C4-2B (cell line): ENCODE measurements around the gene VPS13A.
A peak's percentile ranks its signal among the peaks of the same experiment; 100 is the strongest.
"Not testable (repeated sequence)": the region's sequence is repeated elsewhere in the genome, so short reads cannot be mapped to it uniquely, and the experiment has no call there.

ENCODE experiments used
- H3K27ac ChIP-seq: fragments of 450-650 bp; 2 replicates; pipeline ENCODE4 v1.5.1; 2017
- CTCF ChIP-seq: fragments of 450-650 bp; conservative IDR thresholded peaks from 2 replicates; pipeline ENCODE4 v1.5.1; 2017; ENCODE audit warnings: mild to moderate bottlenecking
- ZFX ChIP-seq: fragments of 450-650 bp; IDR thresholded peaks from 2 replicates; pipeline ENCODE4 v1.6.1; 2017

Gene VPS13A

GRCh38 chr9:77433675-77434445 is 256.5 kb downstream of the VPS13A start:
- no peak for TF ChIP-seq ZFX
- TF ChIP-seq CTCF: peak; percentile 100
- no peak overlapping the region for H3K27ac ChIP-seq

DNA sequence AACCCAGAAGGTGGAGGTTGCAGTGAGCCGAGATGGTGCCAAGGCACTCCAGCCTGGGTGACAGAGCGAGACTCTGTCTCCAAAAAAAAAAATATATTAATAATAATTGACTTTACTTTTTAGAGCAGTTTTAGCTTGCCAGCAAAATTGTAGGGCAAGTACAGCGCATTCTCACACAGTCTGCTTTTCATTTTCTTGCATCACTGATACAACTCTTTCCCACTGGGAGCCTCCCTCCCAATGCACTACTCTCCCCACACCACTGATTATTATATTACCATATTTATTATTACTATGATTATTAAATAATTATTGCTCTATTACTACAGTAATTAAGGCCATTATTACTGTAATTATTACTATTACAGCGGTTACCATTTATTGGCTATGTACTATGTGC is 257.9 kb downstream of the VPS13A start:
- no peak overlapping the region for H3K27ac ChIP-seq
- TF ChIP-seq ZFX: no peak
- TF ChIP-seq CTCF: no peak

DNA sequence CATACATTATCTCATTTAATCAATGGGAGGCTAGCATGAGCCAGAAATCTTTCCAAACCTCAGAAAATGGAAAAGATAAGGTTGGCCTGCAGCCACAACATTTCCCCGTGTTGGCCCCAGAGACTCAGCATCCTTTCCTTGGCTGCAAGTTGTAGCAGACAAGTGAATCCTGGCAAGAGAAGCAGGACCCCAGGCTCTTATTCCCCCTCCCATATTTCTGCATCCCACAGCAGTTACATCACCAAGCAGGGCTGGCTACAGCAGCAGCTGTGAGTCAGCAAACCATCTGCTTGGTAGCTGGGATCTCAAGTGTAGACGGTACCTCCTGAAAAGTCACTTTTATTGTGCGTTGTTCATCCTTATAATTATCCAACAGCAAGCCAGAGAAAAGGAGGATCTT is 258.4 kb downstream of the VPS13A start:
- no peak overlapping the region for H3K27ac ChIP-seq
- TF ChIP-seq CTCF: no peak
- TF ChIP-seq ZFX: no peak

GRCh38 chr9:77438653-77439052 is 261.3 kb downstream of the VPS13A start:
- TF ChIP-seq ZFX (no peak), CTCF (no peak)
- H3K27ac ChIP-seq: no peak overlapping the region

GRCh38 chr9:77440057-77440456 is 262.7 kb downstream of the VPS13A start:
- TF ChIP-seq CTCF (no peak), ZFX (no peak)
- no peak overlapping the region for H3K27ac ChIP-seq

GRCh38 chr9:77441124-77441523 is 263.8 kb downstream of the VPS13A start:
- not testable (repeated sequence) for H3K27ac ChIP-seq

DNA sequence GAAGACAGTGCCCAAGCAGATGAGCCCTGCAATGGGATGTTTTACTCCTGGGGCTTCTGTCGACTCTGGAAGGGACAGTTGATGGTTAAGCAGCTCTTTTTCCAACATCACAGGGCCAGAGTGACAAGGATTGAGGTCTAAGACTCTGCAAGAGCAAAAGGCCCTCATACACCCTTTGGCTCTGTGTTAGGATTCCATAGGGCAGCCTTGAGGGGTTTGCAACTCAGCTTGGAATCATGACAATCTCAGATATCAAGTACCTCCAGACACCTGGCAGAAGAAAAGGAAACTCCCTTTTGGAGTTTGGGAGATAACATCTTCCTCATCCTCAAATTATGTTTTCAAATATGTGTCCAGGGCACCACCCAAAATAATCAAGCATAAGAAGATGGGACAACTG is 265.1 kb downstream of the VPS13A start:
- H3K27ac ChIP-seq: no peak overlapping the region
- TF ChIP-seq CTCF: no peak
- no peak for TF ChIP-seq ZFX

DNA sequence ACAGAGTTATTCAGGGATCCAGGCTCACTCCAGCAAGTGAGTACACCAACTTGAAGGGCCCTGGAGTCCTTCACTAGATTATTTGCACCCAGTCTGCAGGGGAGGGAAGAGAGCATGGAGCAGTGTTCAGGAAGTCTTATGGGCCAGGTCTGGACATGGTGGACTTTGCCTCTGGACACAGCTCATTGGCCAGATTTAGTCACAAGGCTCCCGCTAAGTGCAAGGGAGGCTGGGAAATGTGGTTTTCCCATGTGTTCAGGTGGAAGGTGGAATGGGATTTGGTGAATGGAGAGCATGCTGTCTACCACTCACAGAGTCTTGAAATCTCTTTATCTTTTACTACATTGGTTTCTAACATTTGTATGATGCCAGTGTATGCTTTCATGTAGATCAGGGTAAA is 270.3 kb downstream of the VPS13A start:
- TF ChIP-seq ZFX (no peak), CTCF (no peak)
- H3K27ac ChIP-seq: no peak overlapping the region
